Skin epidermis (tissue), 12 donors: ENCODE measurements around the gene DNAL1.
"Not testable (repeated sequence)": the region's sequence is repeated elsewhere in the genome, so short reads cannot be mapped to it uniquely, and the experiment has no call there.

ENCODE experiments used
- H3K27ac ChIP-seq, 21 experiments: fragments of 200-600 bp; sonication (generic) in 11 of 21; one replicate each; pipeline ENCODE4 v1.5.0; 2020; ENCODE audit warnings: mild to moderate bottlenecking in 3 of 21, inconsistent platforms in 2 of 21, moderate library complexity in 2 of 21
- H3K4me3 ChIP-seq, 7 experiments: fragments of 200-600 bp; sonication (generic) in 2 of 7; one replicate each; pipeline ENCODE4 v1.5.0; 2020; ENCODE audit warnings: inconsistent platforms in 2 of 7, mild to moderate bottlenecking in 2 of 7, moderate library complexity in 1 of 7

DNAL1 gene

GRCh38 chr14:73694083-73694482, 49.3 kb downstream of the DNAL1 start:
- Histone ChIP-seq H3K27ac (no peak overlapping the region), H3K4me3 (no peak overlapping the region)

DNA sequence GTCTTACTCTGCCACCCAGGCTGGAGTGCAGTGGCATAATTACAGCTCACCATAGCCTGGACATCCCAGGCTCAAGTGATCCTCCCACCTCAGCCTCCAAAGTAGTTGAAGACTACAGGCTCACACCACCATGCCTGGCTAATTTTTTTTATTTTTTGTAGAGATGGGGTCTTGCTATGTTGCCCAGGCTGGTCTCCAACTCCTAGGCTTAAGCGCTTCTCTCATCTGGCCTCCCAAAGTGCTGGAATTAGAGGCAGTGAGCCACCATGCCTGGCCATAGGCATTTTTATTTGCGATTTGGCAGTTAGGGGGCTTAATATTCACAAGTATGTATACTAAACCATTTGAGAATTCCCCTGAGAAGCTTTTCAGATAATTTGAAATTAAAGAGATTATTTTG, 50.3 kb downstream of the DNAL1 start:
- H3K4me3 ChIP-seq: no peak overlapping the region
- no peak overlapping the region for H3K27ac ChIP-seq

DNA sequence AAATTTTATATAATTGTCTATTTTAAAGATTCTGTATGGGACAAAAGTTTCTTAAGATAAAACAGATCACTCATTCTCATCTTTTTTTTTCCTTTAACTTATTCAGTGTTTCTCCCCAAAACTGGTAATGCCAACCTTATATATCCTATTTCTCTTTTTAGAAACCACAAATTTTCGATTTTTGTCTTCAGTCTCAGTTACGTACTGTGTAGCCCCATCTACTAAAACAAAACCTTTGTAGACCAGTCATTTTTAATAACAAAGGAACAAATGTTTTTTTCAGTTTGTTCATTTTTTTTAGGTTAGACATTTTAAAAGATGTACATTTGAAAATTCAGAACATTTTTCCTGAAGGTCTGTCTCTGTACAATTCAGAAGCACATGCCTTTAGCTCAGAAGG, 51.2 kb downstream of the DNAL1 start:
- H3K4me3 ChIP-seq: no peak overlapping the region
- no peak overlapping the region for H3K27ac ChIP-seq

DNA sequence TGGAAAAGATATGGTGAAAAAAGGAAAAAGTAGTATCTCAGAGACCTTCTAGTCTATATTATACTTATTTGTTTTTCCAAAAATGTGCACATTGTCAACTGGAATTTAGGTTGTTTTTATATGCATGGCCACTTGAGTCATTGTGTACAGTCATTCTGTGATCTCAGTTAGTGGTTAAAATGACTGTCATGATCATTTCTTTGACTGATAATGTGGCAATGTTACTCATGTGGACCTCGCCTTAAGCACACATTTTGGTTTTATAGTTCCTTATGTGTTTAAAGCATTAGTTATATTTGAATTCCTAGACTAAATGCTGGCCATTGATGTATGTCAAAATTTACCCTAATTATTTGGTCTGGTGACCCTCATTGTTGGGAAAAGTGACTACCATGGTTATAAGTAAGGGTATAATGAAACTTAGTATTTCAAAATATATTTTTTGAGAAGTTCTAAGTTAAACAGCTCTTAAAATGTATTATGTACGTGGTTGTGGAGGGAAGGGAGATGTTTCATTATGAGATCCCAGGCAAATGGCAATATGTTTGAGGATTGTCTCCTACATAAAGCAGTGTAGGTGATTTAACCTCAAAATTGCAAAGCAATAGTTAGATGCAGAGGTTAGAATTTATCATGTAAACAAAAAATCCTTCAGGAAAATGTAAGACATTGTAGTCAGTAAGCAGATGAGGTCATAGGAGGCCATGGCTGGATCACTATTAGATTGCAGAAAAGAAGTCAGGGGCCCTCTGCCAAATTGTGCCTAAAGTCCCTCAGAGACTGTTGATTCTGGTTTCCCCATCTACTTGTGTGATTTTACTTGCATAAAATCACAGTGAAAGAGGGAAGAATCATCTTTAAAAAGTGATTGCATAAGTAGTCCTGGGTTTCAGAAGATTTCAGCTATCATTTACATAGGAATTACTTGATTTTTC, 51.9 kb downstream of the DNAL1 start:
- no peak overlapping the region for H3K27ac ChIP-seq
- no peak overlapping the region for H3K4me3 ChIP-seq

- no peak overlapping the region for H3K27ac ChIP-seq
- H3K4me3 ChIP-seq: no peak overlapping the region
These were observed 55.5 kb downstream of the DNAL1 start for GRCh38 chr14:73700325-73700724.

DNA sequence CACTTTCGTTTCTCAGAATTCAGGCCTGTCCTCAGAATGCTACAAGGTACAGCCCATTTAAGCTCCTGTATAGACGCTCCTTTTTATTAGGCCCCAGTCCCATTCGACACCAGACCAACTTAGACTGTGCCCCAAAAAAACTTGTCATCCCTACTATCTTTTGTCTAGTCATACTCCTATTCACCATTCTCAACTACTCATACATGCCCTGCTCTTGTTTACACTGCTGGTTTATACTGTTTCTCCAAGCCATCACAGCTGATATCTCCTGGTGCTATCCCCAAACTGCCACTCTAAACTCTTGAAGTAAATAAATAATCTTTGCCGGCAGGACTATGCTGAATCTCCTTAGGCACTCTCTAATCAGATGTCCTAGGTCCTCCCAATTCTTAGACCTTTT, 63.3 kb downstream of the DNAL1 start:
- H3K27ac ChIP-seq, H3K4me3 ChIP-seq: not testable (repeated sequence)

GRCh38 chr14:73709904-73710469, 65.2 kb downstream of the DNAL1 start:
- no peak overlapping the region for H3K4me3 ChIP-seq
- H3K27ac ChIP-seq: no peak overlapping the region

GRCh38 chr14:73710737-73711136, 66.0 kb downstream of the DNAL1 start:
- no peak overlapping the region for H3K27ac ChIP-seq
- H3K4me3 ChIP-seq: no peak overlapping the region

DNA sequence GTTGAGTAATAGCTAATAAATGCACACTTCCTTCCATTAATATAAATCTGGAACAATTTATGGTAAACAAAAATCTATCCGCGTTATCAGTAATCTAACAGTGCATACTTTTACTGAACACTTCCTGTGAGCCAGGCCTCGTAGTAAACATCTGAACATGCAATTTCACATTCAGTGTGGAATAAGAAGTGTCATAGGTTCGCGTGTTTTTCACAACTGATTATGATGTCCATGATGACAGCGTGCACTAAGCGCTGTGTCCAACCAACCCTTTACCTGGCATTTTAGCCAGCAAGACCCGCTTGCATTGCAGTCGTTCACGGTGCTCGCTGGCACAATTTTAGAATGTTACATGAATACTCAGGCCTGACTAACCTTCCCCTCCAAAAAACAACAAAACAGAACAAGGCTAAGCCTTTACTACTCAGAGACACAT, 67.3 kb downstream of the DNAL1 start:
- Histone ChIP-seq H3K27ac (peak overlapping the region in 18 of 21 experiments; percentile 18 to 97 (median 86)), H3K4me3 (peak overlapping the region; percentile 66 to 94 (median 85))

DNA sequence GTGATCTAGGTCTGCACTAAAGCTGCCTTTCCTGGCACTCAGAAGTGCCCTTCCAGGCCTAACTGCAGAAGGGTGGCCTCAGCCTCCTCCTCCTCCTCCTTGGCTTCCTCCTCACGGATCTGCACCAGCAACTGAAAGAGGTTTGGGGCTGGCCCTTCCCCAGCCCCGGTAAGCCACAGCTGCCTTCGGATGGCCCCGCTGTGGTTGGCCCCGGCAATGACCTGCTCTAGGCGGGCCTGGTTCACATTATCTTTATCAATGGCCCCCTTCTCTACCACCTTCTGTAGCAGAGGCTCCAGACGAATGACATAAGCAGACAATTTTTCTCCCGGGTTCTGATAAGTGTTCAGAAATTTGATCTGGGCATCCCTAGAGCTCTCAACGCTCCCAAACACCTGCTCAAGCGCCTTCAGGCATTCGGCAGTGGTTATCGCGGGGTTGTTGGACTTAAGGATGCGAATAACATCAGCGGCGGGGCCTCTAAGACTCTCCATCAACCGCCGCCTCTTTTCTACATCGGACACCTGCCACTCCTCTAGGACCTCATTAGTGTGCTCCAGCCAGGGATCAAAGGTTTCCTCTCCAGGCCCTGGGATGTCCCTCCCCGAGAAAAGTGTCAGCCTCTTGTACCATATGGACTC, 67.9 kb downstream of the DNAL1 start:
- H3K4me3 ChIP-seq: peak overlapping the region; percentile 66 to 94 (median 85)

DNA sequence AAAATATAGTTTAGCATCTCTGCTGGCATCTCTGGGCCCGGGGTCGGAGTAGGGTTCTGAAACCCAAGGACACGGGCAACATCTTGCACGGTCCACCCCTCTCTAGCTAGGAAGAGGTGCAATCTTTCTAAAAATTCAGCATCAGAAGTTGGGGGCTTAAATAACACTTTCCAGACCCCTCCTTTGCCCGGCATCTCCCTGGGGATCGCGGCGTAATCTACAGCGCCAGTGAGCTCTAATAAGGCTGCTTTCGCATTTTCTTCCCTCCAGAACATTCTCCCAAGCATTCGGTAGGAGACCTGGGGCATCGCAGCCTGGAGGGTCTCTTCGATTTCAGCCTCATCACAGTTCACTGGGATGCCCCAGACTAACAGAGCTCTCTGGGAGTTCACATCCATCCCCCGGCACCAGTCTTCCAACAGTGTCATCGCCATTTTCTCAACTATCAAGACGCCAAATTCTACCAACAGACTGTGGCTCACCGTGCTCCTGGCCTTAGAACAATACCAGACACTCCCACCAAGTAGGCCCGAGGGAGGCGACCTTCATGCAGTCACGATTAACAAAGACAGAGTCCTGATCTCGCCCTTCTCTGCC, 68.5 kb downstream of the DNAL1 start:
- Histone ChIP-seq H3K4me3 (peak overlapping the region; percentile 66 to 94 (median 85)), H3K27ac (peak overlapping the region; percentile 60 to 97 (median 88))

More for the DNA sequence above, 67.9 kb downstream of the DNAL1 start:
- H3K27ac ChIP-seq: peak overlapping the region in 18 of 21 experiments; percentile 18 to 97 (median 86)

DNA sequence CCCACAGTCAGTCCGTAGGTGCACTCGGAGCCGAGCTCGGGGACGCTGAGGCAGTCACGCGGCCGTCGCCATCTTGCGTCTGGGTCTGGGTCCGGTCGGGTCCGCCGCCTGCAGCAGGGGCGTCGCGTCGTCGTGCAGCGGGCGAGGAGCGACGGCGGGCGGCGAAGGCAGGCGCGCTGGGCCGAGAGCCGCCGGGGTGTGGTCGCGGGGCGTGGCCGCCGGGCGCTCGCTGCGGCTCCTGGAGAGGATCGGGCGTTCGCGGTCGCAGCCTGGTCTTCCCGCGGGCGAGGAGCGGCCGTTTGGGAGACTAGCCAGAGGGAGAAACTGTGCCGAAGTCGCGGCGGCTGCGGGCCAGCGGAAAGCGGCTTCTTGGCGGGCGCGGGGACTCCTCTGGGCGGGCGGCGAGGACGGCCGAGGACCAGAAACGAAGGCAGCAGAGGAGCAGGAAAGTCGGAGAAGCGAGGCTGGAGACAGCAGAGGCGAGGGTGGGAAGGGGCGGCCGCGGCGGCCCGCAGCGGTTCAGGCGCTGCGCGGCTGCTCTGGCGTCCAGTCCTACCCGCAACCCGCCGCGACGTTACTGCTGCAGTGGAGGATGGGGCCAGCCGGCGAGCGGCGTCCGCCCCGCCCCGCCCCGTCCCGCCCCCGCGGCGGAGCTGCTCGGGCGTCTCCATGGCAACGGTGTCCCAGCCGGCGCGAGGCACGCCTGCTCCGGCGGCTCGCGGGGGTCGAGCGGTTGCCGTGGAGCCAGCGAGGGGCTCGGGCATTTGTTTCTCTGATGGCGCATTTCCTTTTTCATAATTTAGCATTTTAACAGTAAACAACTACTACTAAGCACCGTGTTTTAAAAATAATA, 69.2 kb downstream of the DNAL1 start, which contains the start of gene PNMA1:
Gene PNMA1, minus strand, starts transcription at position 582 of the 853 bp plus-strand sequence. CDS start 745 bp downstream, outside the sequence.
- peak within 1 kb of the TSS; percentile 60 to 97 (median 88) for H3K27ac ChIP-seq
- peak within 1 kb of the TSS; percentile 66 to 94 (median 85) for H3K4me3 ChIP-seq

GRCh38 chr14:73714656-73715081, 69.9 kb downstream of the DNAL1 start:
- H3K27ac ChIP-seq: peak overlapping the region in 10 of 21 experiments; percentile 9 to 97 (median 90)
- H3K4me3 ChIP-seq: peak overlapping the region in 6 of 7 experiments; percentile 66 to 91 (median 82)

GRCh38 chr14:73715707-73716106, 70.9 kb downstream of the DNAL1 start:
- H3K27ac ChIP-seq: no peak overlapping the region
- no peak overlapping the region for H3K4me3 ChIP-seq

- peak overlapping the region in 3 of 21 experiments; percentile 21 to 43 (median 43) for H3K27ac ChIP-seq
- H3K4me3 ChIP-seq: no peak overlapping the region
These were observed 72.5 kb downstream of the DNAL1 start for GRCh38 chr14:73717266-73717665.

GRCh38 chr14:73717711-73718417, 73.1 kb downstream of the DNAL1 start:
- Histone ChIP-seq H3K27ac (peak overlapping the region in 9 of 21 experiments; percentile 9 to 47 (median 24)), H3K4me3 (no peak overlapping the region)

- Histone ChIP-seq H3K27ac (peak overlapping the region in 8 of 21 experiments; percentile 9 to 47 (median 26)), H3K4me3 (no peak overlapping the region)
These were observed 73.8 kb downstream of the DNAL1 start for GRCh38 chr14:73718418-73719251.
